Body of pancreas (tissue), 4 donors: ENCODE data around the gene HSPB1. TPM values are rescaled to one million over a fixed set of nuclear protein-coding genes. Genes with fewer than 3 reads are reported as not detected.
"Not testable (repeated sequence)": the region's sequence is repeated elsewhere in the genome, so short reads cannot be mapped to it uniquely, and the experiment has no call there.

ENCODE experiments used
- ATAC-seq: fragments of 150-250 bp; one replicate; pipeline ENCODE4 v1.9.1; 2016
- DNase-seq, 4 donors: peaks; one replicate each; pipeline ENCODE4 v3.0.0-alpha.2; 2019
- H3K27ac ChIP-seq, 4 donors: fragments of 200-600 bp; sonication (generic); 1 replicate in 3 of 4; 2 replicates in 1 of 4; pipeline versions ENCODE4 v1.5.1 to v1.6.1; 2016 to 2019; ENCODE audit warnings: mild to moderate bottlenecking in 1 of 4, mixed read lengths in 1 of 4, moderate library complexity in 1 of 4
- H3K27me3 ChIP-seq, 2 donors: fragments of 200-600 bp; sonication (generic); one replicate each; pipeline ENCODE4 v1.6.0; 2016; ENCODE audit warnings: mild to moderate bottlenecking in 1 of 2
- H3K36me3 ChIP-seq, 2 donors: fragments of 200-600 bp; sonication (generic); replicated peaks in 1 of 2; 2 replicates each; pipeline ENCODE4 v1.5.1; 2016; ENCODE audit warnings: low read depth in 2 of 2; ENCODE audit not compliant: insufficient read depth in 1 of 2
- H3K4me1 ChIP-seq: fragments of 200-600 bp; sonication (generic); one replicate; pipeline ENCODE4 v1.6.0; 2016
- H3K4me3 ChIP-seq, 2 donors: fragments of 200-600 bp; sonication (generic); 1 replicate in 1 of 2; 2 replicates in 1 of 2; pipeline ENCODE4 v1.5.1; 2016 to 2019
- H3K9me3 ChIP-seq, 3 donors: fragments of 200-600 bp; sonication (generic); 1 replicate in 2 of 3; 2 replicates in 1 of 3; pipeline ENCODE4 v1.5.1; 2016
- POLR2A ChIP-seq, 3 donors: fragments of 450-650 bp; IDR thresholded peaks; one replicate each; pipeline ENCODE4 v1.6.1; 2016; ENCODE audit warnings: antibody characterized with exemption in 3 of 3, mild to moderate bottlenecking in 2 of 3
- WGBS, 2 donors: methylation state at CpG; one replicate each; pipeline ENCODE4 v1.1.5; 2017; 5-methylcytosine and 5-hydroxymethylcytosine counted together
- intact Hi-C: fragments of 100-400 bp; cut with DNase I; formaldehyde crosslinking; loops from one replicate; pipeline ENCODE4 v1.15.1; 2023
- total RNA-seq, 2 donors: library from RNA; depleted of rRNA; stranded (reverse); fragments of >200 nt; gene quantifications; one replicate each; pipeline ENCODE4 v1.1.0, GENCODE V29; 2016
- TF ChIP-seq, protein P1 (sequence below), 7 experiments: fragments of 450-650 bp in 4 of 7; fragments of 200-600 bp in 3 of 7; sonication (generic) in 3 of 7; IDR thresholded peaks; one replicate each; pipeline ENCODE4 v1.5.1; 2016 to 2019; ENCODE audit warnings: antibody characterized with exemption in 7 of 7

Gene HSPB1
- total RNA-seq, 2 donors from 2014 or later, result 367 to 445 TPM

DNA sequence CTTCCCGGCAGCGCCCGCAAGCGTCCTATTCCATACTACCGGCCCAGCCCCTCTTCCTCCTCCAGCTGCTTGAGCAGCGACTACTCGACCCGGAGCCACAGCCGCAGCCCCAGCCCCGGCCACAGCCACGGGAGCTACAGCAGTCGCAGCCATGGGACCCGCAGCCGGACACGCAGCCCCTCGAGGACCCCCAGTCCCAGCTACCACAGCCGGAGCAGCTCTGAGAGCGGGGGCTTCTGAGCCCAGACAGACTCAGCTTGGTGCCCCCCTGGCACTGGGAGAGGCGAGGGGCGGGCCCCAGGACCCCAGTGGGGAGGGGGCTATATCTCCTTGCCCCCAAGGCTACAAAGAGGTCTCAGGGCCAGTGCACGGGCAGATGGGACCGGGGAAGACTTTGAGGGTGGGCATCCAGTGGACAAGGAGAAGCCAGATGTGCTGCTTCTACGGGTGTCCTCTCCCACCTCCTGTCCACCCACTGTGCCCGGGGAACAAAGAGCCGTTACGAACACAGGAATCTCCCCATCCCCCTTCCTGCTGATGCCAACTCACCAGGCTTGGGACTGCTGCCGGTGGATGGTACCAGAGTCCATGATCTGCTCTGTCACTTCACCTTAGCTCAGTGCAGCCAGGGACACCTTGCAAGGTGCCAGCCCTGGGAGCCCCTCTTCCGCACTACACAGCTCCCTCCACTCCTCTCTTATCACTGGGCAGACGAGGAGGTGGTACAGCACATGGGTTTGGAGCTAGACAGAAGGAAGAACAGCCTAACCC lies 16.7 kb upstream of the HSPB1 start:
- 70 to 83% methylated on average over 5 to 29 of the region's 29 CpGs for WGBS, 2 donors
- no peaks in the 10 kb centered on the region for H3K36me3 ChIP-seq
- no peak overlapping the region for H3K27ac ChIP-seq
- no peaks in the 10 kb centered on the region for H3K9me3 ChIP-seq
- H3K4me1 ChIP-seq, result peaks cover 20% of the 10 kb centered on the region
- DNase-seq, result no peak
- peaks cover 0 to 3% of the 10 kb centered on the region in 2 donors for H3K27me3 ChIP-seq
- ATAC-seq, result no peak
- intact Hi-C loops, result loop anchor here (5.0 to 10.0 kb wide), 2 partner anchors 42 to 101 kb away; no protein-coding TSS in a partner anchor
- TF ChIP-seq POLR2A (IDR thresholded peaks at IDR 0.05), result no peak
- TF ChIP-seq, protein P1, sequence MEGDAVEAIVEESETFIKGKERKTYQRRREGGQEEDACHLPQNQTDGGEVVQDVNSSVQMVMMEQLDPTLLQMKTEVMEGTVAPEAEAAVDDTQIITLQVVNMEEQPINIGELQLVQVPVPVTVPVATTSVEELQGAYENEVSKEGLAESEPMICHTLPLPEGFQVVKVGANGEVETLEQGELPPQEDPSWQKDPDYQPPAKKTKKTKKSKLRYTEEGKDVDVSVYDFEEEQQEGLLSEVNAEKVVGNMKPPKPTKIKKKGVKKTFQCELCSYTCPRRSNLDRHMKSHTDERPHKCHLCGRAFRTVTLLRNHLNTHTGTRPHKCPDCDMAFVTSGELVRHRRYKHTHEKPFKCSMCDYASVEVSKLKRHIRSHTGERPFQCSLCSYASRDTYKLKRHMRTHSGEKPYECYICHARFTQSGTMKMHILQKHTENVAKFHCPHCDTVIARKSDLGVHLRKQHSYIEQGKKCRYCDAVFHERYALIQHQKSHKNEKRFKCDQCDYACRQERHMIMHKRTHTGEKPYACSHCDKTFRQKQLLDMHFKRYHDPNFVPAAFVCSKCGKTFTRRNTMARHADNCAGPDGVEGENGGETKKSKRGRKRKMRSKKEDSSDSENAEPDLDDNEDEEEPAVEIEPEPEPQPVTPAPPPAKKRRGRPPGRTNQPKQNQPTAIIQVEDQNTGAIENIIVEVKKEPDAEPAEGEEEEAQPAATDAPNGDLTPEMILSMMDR (IDR thresholded peaks at IDR 0.05), result no peak
- no peak overlapping the region for H3K4me3 ChIP-seq

DNA sequence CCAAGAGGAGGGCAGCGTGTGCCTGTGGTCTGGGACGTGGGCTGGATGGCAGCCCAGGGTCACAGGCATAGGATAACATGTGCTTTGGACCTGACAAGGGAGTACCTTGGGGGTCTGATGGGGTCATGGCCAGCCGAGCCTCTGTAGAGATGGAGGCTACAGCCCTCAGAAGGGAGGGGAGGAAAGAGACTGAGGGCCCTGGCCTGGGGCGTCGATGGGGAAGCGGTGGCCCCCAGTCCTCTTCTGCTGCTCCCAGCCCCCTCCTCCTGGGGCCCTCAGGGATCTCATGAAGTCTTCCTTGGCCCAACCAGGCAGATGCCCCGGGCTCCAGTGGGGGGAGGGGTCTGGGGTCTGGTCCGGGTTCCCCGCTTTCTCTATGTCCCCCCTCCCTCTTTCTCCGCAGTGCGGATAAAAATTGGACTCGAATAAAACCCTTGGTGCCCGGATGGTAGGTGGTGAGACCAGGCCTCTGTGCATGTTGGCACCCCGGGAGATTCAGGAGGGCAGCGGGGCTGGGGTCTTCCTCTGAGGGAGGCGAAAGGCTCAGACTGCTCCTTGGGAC lies 15.6 kb upstream of the HSPB1 start:
- no peak for TF ChIP-seq POLR2A (IDR thresholded peaks at IDR 0.05)
- TF ChIP-seq, protein P1 (IDR thresholded peaks at IDR 0.05), result no peak
- ATAC-seq (no peak), DNase-seq (no peak)
- H3K9me3 ChIP-seq, result no peaks in the 10 kb centered on the region
- no peak overlapping the region for H3K4me3 ChIP-seq
- intact Hi-C loops, result loop anchor here (5.0 to 10.0 kb wide), 2 partner anchors 40 to 102 kb away; no protein-coding TSS in a partner anchor
- WGBS, 2 donors, result 76 to 84% methylated on average over 16 of the region's 16 CpGs
- no peaks in the 10 kb centered on the region for H3K36me3 ChIP-seq
- H3K4me1 ChIP-seq, result peaks cover 22% of the 10 kb centered on the region
- H3K27ac ChIP-seq, result no peak overlapping the region
- no peaks in the 10 kb centered on the region for H3K27me3 ChIP-seq

- ATAC-seq, H3K4me3 ChIP-seq, H3K36me3 ChIP-seq, intact Hi-C loops, H3K27me3 ChIP-seq, DNase-seq, H3K9me3 ChIP-seq: not testable (repeated sequence)
- Histone ChIP-seq H3K4me1 (peaks cover 50% of the 10 kb centered on the region), H3K27ac (peak overlapping the region; percentile 79 to 99 (median 97))
- 69 to 73% methylated on average over 6 of the region's 6 CpGs for WGBS, 2 donors
Observed at GRCh38 chr7:76290847-76291350, 11.6 kb upstream of the HSPB1 start.

DNA sequence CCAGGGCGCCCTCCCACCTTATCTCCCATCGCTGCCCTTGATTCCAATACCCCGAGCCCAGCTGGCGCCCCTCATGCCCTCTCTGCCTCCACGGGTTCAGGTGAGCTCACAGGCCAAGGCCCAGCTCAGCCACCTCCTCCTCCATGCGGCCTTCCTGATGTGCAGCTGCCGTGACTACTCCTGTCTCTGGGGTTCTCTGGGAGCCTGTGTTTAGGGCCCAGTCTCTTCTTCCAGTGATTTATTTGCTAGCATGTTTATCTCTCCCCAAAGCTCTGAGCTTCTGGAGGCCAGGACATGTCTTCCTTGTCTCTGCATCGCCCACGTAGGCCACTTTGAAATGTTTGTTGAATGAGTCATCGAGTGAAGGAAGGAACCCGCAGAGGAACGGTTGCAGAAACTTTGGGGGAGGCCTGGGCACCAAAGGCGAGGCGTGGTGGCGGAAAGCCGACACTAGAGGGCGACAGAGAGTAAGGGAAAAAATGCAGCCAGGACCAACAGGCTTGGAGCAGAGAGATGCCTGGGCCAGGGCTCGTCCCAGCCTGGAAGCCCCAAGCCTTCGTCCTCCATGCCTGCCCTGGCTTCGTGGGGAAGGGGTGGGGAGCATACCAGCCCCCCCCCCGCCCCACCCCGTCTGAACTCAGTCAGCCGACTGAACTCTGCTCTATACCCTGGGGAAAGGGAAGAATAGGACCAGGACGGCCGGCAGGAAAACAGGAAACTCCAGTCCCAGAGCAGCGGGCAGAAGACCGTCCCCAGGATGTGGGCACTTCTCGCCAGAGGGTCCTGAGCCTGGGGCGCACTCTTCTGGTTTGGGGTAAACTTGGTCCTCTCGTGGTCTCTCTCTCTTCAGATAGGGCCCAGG lies 10.9 kb upstream of the HSPB1 start:
- Histone ChIP-seq H3K4me1 (peaks cover 57% of the 10 kb centered on the region), H3K36me3 (no peaks in the 10 kb centered on the region), H3K27me3 (no peaks in the 10 kb centered on the region), H3K27ac (peak overlapping the region; percentile 79 to 99 (median 97)), H3K9me3 (no peaks in the 10 kb centered on the region), H3K4me3 (no peak overlapping the region)
- DNase-seq (peak; percentile 90 to 91 (median 90)), ATAC-seq (peak; percentile 68)
- whole genome bisulfite sequencing, 2 donors, result 9 to 11% methylated on average over 24 to 30 of the region's 30 CpGs
- intact Hi-C loops, result no loop called here
- TF ChIP-seq, protein P1 (IDR thresholded peaks at IDR 0.05), result peak; percentile 94 to 99 (median 99)
- peak in 1 of 3 donors; percentile 55 for TF ChIP-seq POLR2A (IDR thresholded peaks at IDR 0.05)

DNA sequence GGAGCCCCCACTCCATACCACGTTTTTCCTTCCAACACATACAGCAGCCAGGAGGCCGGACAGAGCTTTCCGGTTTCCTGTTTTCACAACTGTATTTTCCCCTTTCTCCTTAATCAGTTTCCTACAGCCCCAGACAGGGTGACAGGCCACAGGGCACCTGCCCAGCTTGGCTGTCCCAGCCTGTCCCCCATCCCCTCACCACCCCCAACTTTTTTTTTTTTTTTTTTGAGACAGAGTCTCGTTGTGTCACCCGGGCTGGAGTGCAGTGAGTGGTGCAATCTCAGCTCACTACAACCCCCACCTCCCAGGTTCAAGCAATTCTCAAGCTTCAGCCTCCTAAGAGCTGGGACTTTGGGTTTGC lies 10.3 kb upstream of the HSPB1 start:
- Histone ChIP-seq H3K27ac (peak overlapping the region; percentile 79 to 99 (median 97)), H3K4me1 (peaks cover 63% of the 10 kb centered on the region), H3K27me3 (no peaks in the 10 kb centered on the region), H3K4me3 (no peak overlapping the region), H3K9me3 (no peaks in the 10 kb centered on the region), H3K36me3 (no peaks in the 10 kb centered on the region)
- ATAC-seq (peak; percentile 4), DNase-seq (peak in 1 of 4 donors; percentile 42)
- no peak for TF ChIP-seq POLR2A (IDR thresholded peaks at IDR 0.05)
- TF ChIP-seq, protein P1 (IDR thresholded peaks at IDR 0.05), result no peak
- 20 to 25% methylated on average over 5 of the region's 5 CpGs for WGBS, 2 donors
- intact Hi-C loops, result no loop called here

- DNase-seq, H3K4me3 ChIP-seq, H3K36me3 ChIP-seq, H3K27me3 ChIP-seq, intact Hi-C loops, ATAC-seq, H3K9me3 ChIP-seq: not testable (repeated sequence)
- WGBS, 2 donors, result 64 to 69% methylated on average over 3 to 5 of the region's 5 CpGs
- Histone ChIP-seq H3K4me1 (peaks cover 70% of the 10 kb centered on the region), H3K27ac (peak overlapping the region; percentile 97 to 99 (median 98))
Observed at GRCh38 chr7:76292911-76293310, 9.6 kb upstream of the HSPB1 start.
